ES-I3 (cell line): ENCODE measurements around the gene TBC1D8.

Experiments
- H3K36me3 ChIP-seq: 2 replicates; pipeline ENCODE4 v1.6.1; 2013; ENCODE audit warnings: mild to moderate bottlenecking, low read length, control low read depth, moderate library complexity; ENCODE audit not compliant: insufficient read depth
- H3K4me1 ChIP-seq: 2 replicates; pipeline ENCODE4 v1.6.1; 2013; ENCODE audit warnings: mild to moderate bottlenecking, control low read depth, low read length; ENCODE audit not compliant: insufficient read depth
- H3K9ac ChIP-seq: 2 replicates; pipeline ENCODE4 v1.6.1; 2013; ENCODE audit warnings: low read depth, mild to moderate bottlenecking, low read length, moderate library complexity
- H3K9me3 ChIP-seq: 2 replicates; pipeline ENCODE4 v1.6.1; 2013; ENCODE audit warnings: mild to moderate bottlenecking, low read length, moderate library complexity; ENCODE audit not compliant: control insufficient read depth, insufficient read depth

Gene TBC1D8

GRCh38 chr2:101038455-101039255 is 112.5 kb downstream of the TBC1D8 start:
- H3K4me1 ChIP-seq = no peaks in the 10 kb centered on the region
- no peaks in the 10 kb centered on the region for H3K9me3 ChIP-seq
- peaks cover 4% of the 10 kb centered on the region; the same call in 1 of the 2 replicates for H3K36me3 ChIP-seq
- H3K9ac ChIP-seq = no peak overlapping the region

GRCh38 chr2:101037161-101037755 is 113.9 kb downstream of the TBC1D8 start:
- Histone ChIP-seq H3K9ac (no peak overlapping the region), H3K36me3 (peaks cover 4% of the 10 kb centered on the region; the same call in 1 of the 2 replicates), H3K4me1 (no peaks in the 10 kb centered on the region), H3K9me3 (no peaks in the 10 kb centered on the region)

GRCh38 chr2:101036562-101036961 is 114.6 kb downstream of the TBC1D8 start:
- H3K9me3 ChIP-seq = no peaks in the 10 kb centered on the region
- no peaks in the 10 kb centered on the region for H3K4me1 ChIP-seq
- peaks cover 4% of the 10 kb centered on the region; the same call in 1 of the 2 replicates for H3K36me3 ChIP-seq
- H3K9ac ChIP-seq = no peak overlapping the region

- no peaks in the 10 kb centered on the region for H3K4me1 ChIP-seq
- no peaks in the 10 kb centered on the region for H3K9me3 ChIP-seq
- peaks cover 8% of the 10 kb centered on the region for H3K36me3 ChIP-seq
- H3K9ac ChIP-seq = no peak overlapping the region
These were observed 119.0 kb downstream of the TBC1D8 start for GRCh38 chr2:101032084-101032776.

- no peaks in the 10 kb centered on the region for H3K9me3 ChIP-seq
- peaks cover 8% of the 10 kb centered on the region for H3K36me3 ChIP-seq
- H3K4me1 ChIP-seq = peaks cover 9% of the 10 kb centered on the region
- no peak overlapping the region for H3K9ac ChIP-seq
These were observed 120.2 kb downstream of the TBC1D8 start for GRCh38 chr2:101030866-101031554.

- Histone ChIP-seq H3K4me1 (peaks cover 14% of the 10 kb centered on the region), H3K9ac (no peak overlapping the region), H3K9me3 (no peaks in the 10 kb centered on the region), H3K36me3 (peaks cover 8% of the 10 kb centered on the region; the same call in 1 of the 2 replicates)
These were observed 123.3 kb downstream of the TBC1D8 start for GRCh38 chr2:101027852-101028251.

- Histone ChIP-seq H3K9ac (no peak overlapping the region), H3K4me1 (peaks cover 14% of the 10 kb centered on the region), H3K36me3 (peaks cover 8% of the 10 kb centered on the region; the same call in 1 of the 2 replicates), H3K9me3 (no peaks in the 10 kb centered on the region)
These were observed 124.2 kb downstream of the TBC1D8 start for GRCh38 chr2:101026923-101027469.

- H3K4me1 ChIP-seq = peaks cover 14% of the 10 kb centered on the region
- H3K36me3 ChIP-seq = peaks cover 8% of the 10 kb centered on the region; the same call in 1 of the 2 replicates
- H3K9ac ChIP-seq = no peak overlapping the region
- no peaks in the 10 kb centered on the region for H3K9me3 ChIP-seq
These were observed 124.9 kb downstream of the TBC1D8 start for GRCh38 chr2:101026253-101026701.

- H3K4me1 ChIP-seq = peaks cover 14% of the 10 kb centered on the region
- H3K9me3 ChIP-seq = no peaks in the 10 kb centered on the region
- peaks cover 8% of the 10 kb centered on the region; the same call in 1 of the 2 replicates for H3K36me3 ChIP-seq
- H3K9ac ChIP-seq = no peak overlapping the region
These were observed 125.6 kb downstream of the TBC1D8 start for GRCh38 chr2:101025561-101025960.

GRCh38 chr2:101023327-101024107 is 127.7 kb downstream of the TBC1D8 start:
- Histone ChIP-seq H3K4me1 (peaks cover 14% of the 10 kb centered on the region), H3K9me3 (no peaks in the 10 kb centered on the region), H3K36me3 (peaks cover 10% of the 10 kb centered on the region; the same call in 1 of the 2 replicates), H3K9ac (no peak overlapping the region)

GRCh38 chr2:101022221-101022620 is 129.0 kb downstream of the TBC1D8 start:
- peaks cover 5% of the 10 kb centered on the region for H3K36me3 ChIP-seq

GRCh38 chr2:101018934-101019333 is 132.2 kb downstream of the TBC1D8 start:
- no peaks in the 10 kb centered on the region for H3K4me1 ChIP-seq
- peaks cover 2% of the 10 kb centered on the region; the same call in 1 of the 2 replicates for H3K9me3 ChIP-seq

More at GRCh38 chr2:101022221-101022620, 129.0 kb downstream of the TBC1D8 start:
- peaks cover 14% of the 10 kb centered on the region for H3K4me1 ChIP-seq
- H3K9me3 ChIP-seq = no peaks in the 10 kb centered on the region
- H3K9ac ChIP-seq = no peak overlapping the region

GRCh38 chr2:101017371-101017770 is 133.8 kb downstream of the TBC1D8 start:
- Histone ChIP-seq H3K4me1 (no peaks in the 10 kb centered on the region), H3K36me3 (peaks cover 5% of the 10 kb centered on the region), H3K9ac (no peak overlapping the region)

More at GRCh38 chr2:101018934-101019333, 132.2 kb downstream of the TBC1D8 start:
- H3K36me3 ChIP-seq = peaks cover 5% of the 10 kb centered on the region
- H3K9ac ChIP-seq = no peak overlapping the region

More at GRCh38 chr2:101017371-101017770, 133.8 kb downstream of the TBC1D8 start:
- peaks cover 2% of the 10 kb centered on the region; the same call in 1 of the 2 replicates for H3K9me3 ChIP-seq
